HG03175 (cell line): ENCODE results near the gene SYT9.
"Not testable (repeated sequence)": the region's sequence is repeated elsewhere in the genome, so short reads cannot be mapped to it uniquely, and the experiment has no call there.

Experiments used
- ATAC-seq: cut with Tn5 transposase; IDR thresholded peaks from one replicate; pipeline ENCODE4 v1.9.1; 2021; ENCODE audit warnings: mild to moderate bottlenecking, moderate library complexity; ENCODE audit not compliant: unreplicated experiment

The SYT9 gene

GRCh38 chr11:7498193-7498592 lies 246.5 kb downstream of the SYT9 start:
- ATAC-seq: no peak

GRCh38 chr11:7499081-7499480 lies 247.4 kb downstream of the SYT9 start:
- ATAC-seq: no peak

GRCh38 chr11:7500251-7500650 lies 248.5 kb downstream of the SYT9 start:
- ATAC-seq: no peak

- ATAC-seq: no peak
Measured at GRCh38 chr11:7501251-7501650, 249.5 kb downstream of the SYT9 start.

- ATAC-seq: no peak
Measured at GRCh38 chr11:7501894-7502293, 250.2 kb downstream of the SYT9 start.

- ATAC-seq: no peak
Measured at GRCh38 chr11:7506243-7506642, 254.5 kb downstream of the SYT9 start.

GRCh38 chr11:7508087-7508486 lies 256.4 kb downstream of the SYT9 start:
- no peak for ATAC-seq

- ATAC-seq: no peak
Measured at GRCh38 chr11:7509966-7510365, 258.3 kb downstream of the SYT9 start.

- no peak for ATAC-seq
Measured at GRCh38 chr11:7511401-7511800, 259.7 kb downstream of the SYT9 start.

- ATAC-seq: peak; percentile 75
Measured at GRCh38 chr11:7512525-7513233, 261.0 kb downstream of the SYT9 start.

GRCh38 chr11:7513234-7514098 lies 261.8 kb downstream of the SYT9 start, which contains the start of gene PPFIBP2:
Gene PPFIBP2, plus strand, starts transcription at chr11:7513999. Its CDS starts 35,477 bp downstream, at chr11:7549476.
- peak; percentile 70 for ATAC-seq

GRCh38 chr11:7514099-7514591 lies 262.4 kb downstream of the SYT9 start:
- ATAC-seq: peak; percentile 6

GRCh38 chr11:7515447-7515886 lies 263.8 kb downstream of the SYT9 start:
- no peak for ATAC-seq

- no peak for ATAC-seq
Measured at GRCh38 chr11:7516475-7516874, 264.8 kb downstream of the SYT9 start.

GRCh38 chr11:7517743-7518142 lies 266.0 kb downstream of the SYT9 start:
- not testable (repeated sequence) for ATAC-seq
